GM12878 (cell line): ENCODE results near the gene TMEM131L. TPM values are rescaled to one million over a fixed set of nuclear protein-coding genes. Genes with fewer than 3 reads are reported as not detected.

Experiments used
- BHLHE40 ChIP-seq, 2 experiments: fragments of 450-650 bp in 1 of 2; IDR thresholded peaks; 2 replicates each; pipeline ENCODE4 v1.6.1; 2011 to 2017; ENCODE audit warnings: low read depth in 2 of 2, borderline replicate concordance in 1 of 2, improper control_type of control experiment in 1 of 2, low read length in 1 of 2, mild to moderate bottlenecking in 1 of 2
- CHD2 ChIP-seq: IDR thresholded peaks from 2 replicates; pipeline ENCODE4 v1.6.1; 2011; ENCODE audit warnings: low read depth, low read length, improper control_type of control experiment, borderline replicate concordance
- CREB1 ChIP-seq: IDR thresholded peaks from 2 replicates; pipeline ENCODE4 v1.6.1; 2012; ENCODE audit warnings: low read depth, mild to moderate bottlenecking, inconsistent platforms
- ETV6 ChIP-seq, 2 experiments: fragments of 450-650 bp in 1 of 2; IDR thresholded peaks in 1 of 2; conservative IDR thresholded peaks in 1 of 2; 2 replicates each; pipeline ENCODE4 v1.6.1; 2014; ENCODE audit warnings: antibody characterized with exemption in 1 of 2, borderline replicate concordance in 1 of 2, low read depth in 1 of 2, mild to moderate bottlenecking in 1 of 2, moderate library complexity in 1 of 2
- FOS ChIP-seq: IDR thresholded peaks from 3 replicates; pipeline ENCODE4 v1.6.1; 2011; ENCODE audit warnings: borderline replicate concordance; ENCODE audit not compliant: insufficient read length; ENCODE audit errors: extremely low read depth
- FOXM1 ChIP-seq: IDR thresholded peaks from 2 replicates; pipeline ENCODE4 v1.6.1; 2012; ENCODE audit warnings: low read depth, mild to moderate bottlenecking, inconsistent platforms, low read length, moderate library complexity
- MEF2A ChIP-seq: IDR thresholded peaks from 2 replicates; pipeline ENCODE4 v1.6.1; 2011; ENCODE audit warnings: low read depth, mild to moderate bottlenecking, low read length, moderate library complexity; ENCODE audit not compliant: insufficient read depth
- MTA2 ChIP-seq: fragments of 450-650 bp; IDR thresholded peaks from 2 replicates; pipeline ENCODE4 v1.6.1; 2016; ENCODE audit warnings: low read depth, mild to moderate bottlenecking, moderate library complexity
- NR2C1 ChIP-seq: fragments of 450-650 bp; IDR thresholded peaks from 2 replicates; pipeline ENCODE4 v1.6.1; 2017; ENCODE audit warnings: antibody characterized with exemption, mild to moderate bottlenecking, moderate library complexity
- PAX5 ChIP-seq: IDR thresholded peaks from 2 replicates; pipeline ENCODE4 v1.6.1; 2011; ENCODE audit warnings: low read depth, low read length, borderline replicate concordance
- PML ChIP-seq: IDR thresholded peaks from 2 replicates; pipeline ENCODE4 v1.6.1; 2012; ENCODE audit warnings: low read length, inconsistent platforms
- POLR2A ChIP-seq: IDR thresholded peaks from 2 replicates; pipeline ENCODE4 v1.6.1; 2011; ENCODE audit warnings: low read depth, mild to moderate bottlenecking, low read length
- POLR2AphosphoS5 ChIP-seq: IDR thresholded peaks from 2 replicates; pipeline ENCODE4 v1.6.1; 2011; ENCODE audit warnings: mild to moderate bottlenecking, low read length, inconsistent platforms
- RB1 ChIP-seq: fragments of 450-650 bp; formaldehyde crosslinking; IDR thresholded peaks from 2 replicates; pipeline ENCODE4 v1.6.1; 2017; ENCODE audit warnings: mild to moderate bottlenecking, borderline replicate concordance
- WRNIP1 ChIP-seq: IDR thresholded peaks from 2 replicates; pipeline ENCODE4 v1.6.1; 2011; ENCODE audit warnings: low read depth, low read length, improper control_type of control experiment, borderline replicate concordance
- ZNF24 ChIP-seq: fragments of 450-650 bp; IDR thresholded peaks from 2 replicates; pipeline ENCODE4 v1.6.1; 2017; ENCODE audit warnings: antibody characterized with exemption, mild to moderate bottlenecking
- ZNF622 ChIP-seq: fragments of 450-650 bp; IDR thresholded peaks from 2 replicates; pipeline ENCODE4 v1.6.1; 2017; ENCODE audit warnings: mild to moderate bottlenecking, inconsistent platforms
- polyA plus RNA-seq, 11 experiments: library from polyadenylated mRNA; depleted of rRNA in 4 of 11; unstranded in 6 of 11; stranded (reverse) in 5 of 11; fragments of >200 nt; fragmentation: Nextera tagmentation in 4 of 11; fragmentation: Illumina TruSeq in 1 of 11; extraction: Ambion mirVana in 4 of 11; extraction: Trizol in 1 of 11; gene quantifications; 1 replicate in 1 of 11; 2 replicates in 10 of 11; pipeline versions ENCODE4 v1.2.1 to v1.2.3, GENCODE V29; 2011 to 2016; ENCODE audit warnings: inconsistent platforms in 2 of 11, missing spikeins in 2 of 11, low read depth in 1 of 11
- total RNA-seq, 4 experiments: library from RNA; depleted of rRNA in 3 of 4; stranded (reverse); fragments of >200 nt in 3 of 4; fragmentation: Illumina TruSeq in 1 of 4; extraction: Trizol in 1 of 4; gene quantifications; 2 replicates each; pipeline versions ENCODE4 v1.2.1 to v1.2.3, GENCODE V29; 2013 to 2021
- TF ChIP-seq, protein P1 (sequence below): fragments of 450-650 bp; IDR thresholded peaks from 2 replicates; pipeline ENCODE4 v1.6.1; 2017; ENCODE audit warnings: mild to moderate bottlenecking
- TF ChIP-seq, protein P2 (sequence below): IDR thresholded peaks from 2 replicates; pipeline ENCODE4 v1.6.1; 2011; ENCODE audit warnings: low read depth, mild to moderate bottlenecking, low read length, moderate library complexity, borderline replicate concordance; ENCODE audit errors: extremely low read depth
- TF ChIP-seq, protein P3 (sequence below): IDR thresholded peaks from 2 replicates; pipeline ENCODE4 v1.6.1; 2012; ENCODE audit warnings: mild to moderate bottlenecking, low read depth, low read length
- TF ChIP-seq, protein P4 (sequence below): IDR thresholded peaks from 2 replicates; pipeline ENCODE4 v1.6.1; 2011; ENCODE audit warnings: borderline replicate concordance, low read depth, mild to moderate bottlenecking, moderate library complexity, mixed read lengths, low read length; ENCODE audit not compliant: insufficient read depth; ENCODE audit errors: extremely low read length

TMEM131L gene
- total and polyA plus RNA-seq, 10 of the 15 experiments (the other 5 are each of a cell fraction or from before 2014, with no cell fraction given), result 8.5 to 101 (median 74.4) TPM

DNA sequence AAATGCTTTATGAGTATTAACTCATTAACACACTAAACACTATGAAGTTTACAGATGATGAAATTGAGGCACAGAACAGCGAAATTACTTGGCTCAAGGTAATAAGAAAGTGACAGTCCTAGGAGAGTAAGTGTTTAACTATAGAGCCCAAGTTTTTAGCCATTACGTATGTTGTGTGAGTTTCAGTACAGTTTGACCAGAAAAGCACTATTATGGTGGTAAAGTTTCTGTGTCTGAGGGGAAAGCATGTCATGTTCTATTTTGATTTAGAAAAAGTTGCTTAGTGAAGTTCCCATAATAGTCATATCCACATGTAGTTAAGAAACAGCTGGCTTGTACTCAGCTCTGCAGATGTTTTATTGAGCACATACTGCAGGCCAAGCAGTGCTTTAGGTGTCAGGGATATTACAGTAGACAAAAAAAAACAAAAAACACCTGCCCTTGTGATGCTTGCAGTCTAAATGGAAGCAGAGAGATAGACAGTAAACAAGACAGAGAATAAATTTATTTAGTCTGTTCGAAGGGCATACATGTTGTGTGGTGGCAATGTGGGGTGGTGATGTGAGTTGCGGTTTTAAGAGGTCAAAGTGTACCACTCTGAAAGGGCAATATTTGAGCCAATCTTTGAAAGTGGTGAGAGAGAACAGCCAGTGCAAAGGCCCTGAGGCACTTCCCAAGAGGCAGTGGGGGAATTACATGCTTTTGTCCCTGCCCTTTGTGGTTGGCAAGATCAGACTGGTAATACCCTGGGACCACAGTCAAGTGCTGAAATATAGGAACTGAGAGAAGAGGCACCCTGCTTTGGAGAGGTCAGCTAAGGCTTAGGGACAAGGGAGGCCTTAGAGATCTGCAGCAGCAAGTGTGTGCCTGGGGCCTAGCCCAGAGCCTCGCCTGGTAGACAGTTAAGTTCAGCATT lies 6.2 kb downstream of the TMEM131L start (continued):
- peak; percentile 29; the same call in 1 of the 2 replicates for TF ChIP-seq MTA2
- TF ChIP-seq ZNF622, result no peak
- no peak for TF ChIP-seq POLR2A
- TF ChIP-seq, protein P1, sequence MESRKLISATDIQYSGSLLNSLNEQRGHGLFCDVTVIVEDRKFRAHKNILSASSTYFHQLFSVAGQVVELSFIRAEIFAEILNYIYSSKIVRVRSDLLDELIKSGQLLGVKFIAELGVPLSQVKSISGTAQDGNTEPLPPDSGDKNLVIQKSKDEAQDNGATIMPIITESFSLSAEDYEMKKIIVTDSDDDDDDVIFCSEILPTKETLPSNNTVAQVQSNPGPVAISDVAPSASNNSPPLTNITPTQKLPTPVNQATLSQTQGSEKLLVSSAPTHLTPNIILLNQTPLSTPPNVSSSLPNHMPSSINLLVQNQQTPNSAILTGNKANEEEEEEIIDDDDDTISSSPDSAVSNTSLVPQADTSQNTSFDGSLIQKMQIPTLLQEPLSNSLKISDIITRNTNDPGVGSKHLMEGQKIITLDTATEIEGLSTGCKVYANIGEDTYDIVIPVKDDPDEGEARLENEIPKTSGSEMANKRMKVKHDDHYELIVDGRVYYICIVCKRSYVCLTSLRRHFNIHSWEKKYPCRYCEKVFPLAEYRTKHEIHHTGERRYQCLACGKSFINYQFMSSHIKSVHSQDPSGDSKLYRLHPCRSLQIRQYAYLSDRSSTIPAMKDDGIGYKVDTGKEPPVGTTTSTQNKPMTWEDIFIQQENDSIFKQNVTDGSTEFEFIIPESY, result no peak
- peak; percentile 81 for TF ChIP-seq MEF2A
- TF ChIP-seq RB1, result 0 out of 2 replicates have a peak, but pooled peaks have one; percentile 35
- TF ChIP-seq PML, result peak; percentile 72; the same call in 1 of the 2 replicates
- TF ChIP-seq ETV6 (conservative IDR thresholded peaks at IDR 0.05 in 1 of 2, IDR thresholded peaks at IDR 0.05 in 1 of 2; ENCODE audit: borderline replicate concordance in 1 of 2, low read depth in 1 of 2), result peak in 1 of 2 experiments; percentile 5; a peak in 1 of 4 replicates
- TF ChIP-seq ZNF24, result no peak
- no peak for TF ChIP-seq FOS
- TF ChIP-seq BHLHE40 (IDR thresholded peaks at IDR 0.05; ENCODE audit: borderline replicate concordance in 1 of 2, low read depth in 2 of 2, low read length in 1 of 2), result peak; percentile 41 to 71; a peak in 3 of 4 replicates
- no peak for TF ChIP-seq WRNIP1
- TF ChIP-seq, protein P2, sequence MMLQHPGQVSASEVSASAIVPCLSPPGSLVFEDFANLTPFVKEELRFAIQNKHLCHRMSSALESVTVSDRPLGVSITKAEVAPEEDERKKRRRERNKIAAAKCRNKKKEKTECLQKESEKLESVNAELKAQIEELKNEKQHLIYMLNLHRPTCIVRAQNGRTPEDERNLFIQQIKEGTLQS, result no peak
- TF ChIP-seq CHD2, result no peak
- TF ChIP-seq, protein P3, sequence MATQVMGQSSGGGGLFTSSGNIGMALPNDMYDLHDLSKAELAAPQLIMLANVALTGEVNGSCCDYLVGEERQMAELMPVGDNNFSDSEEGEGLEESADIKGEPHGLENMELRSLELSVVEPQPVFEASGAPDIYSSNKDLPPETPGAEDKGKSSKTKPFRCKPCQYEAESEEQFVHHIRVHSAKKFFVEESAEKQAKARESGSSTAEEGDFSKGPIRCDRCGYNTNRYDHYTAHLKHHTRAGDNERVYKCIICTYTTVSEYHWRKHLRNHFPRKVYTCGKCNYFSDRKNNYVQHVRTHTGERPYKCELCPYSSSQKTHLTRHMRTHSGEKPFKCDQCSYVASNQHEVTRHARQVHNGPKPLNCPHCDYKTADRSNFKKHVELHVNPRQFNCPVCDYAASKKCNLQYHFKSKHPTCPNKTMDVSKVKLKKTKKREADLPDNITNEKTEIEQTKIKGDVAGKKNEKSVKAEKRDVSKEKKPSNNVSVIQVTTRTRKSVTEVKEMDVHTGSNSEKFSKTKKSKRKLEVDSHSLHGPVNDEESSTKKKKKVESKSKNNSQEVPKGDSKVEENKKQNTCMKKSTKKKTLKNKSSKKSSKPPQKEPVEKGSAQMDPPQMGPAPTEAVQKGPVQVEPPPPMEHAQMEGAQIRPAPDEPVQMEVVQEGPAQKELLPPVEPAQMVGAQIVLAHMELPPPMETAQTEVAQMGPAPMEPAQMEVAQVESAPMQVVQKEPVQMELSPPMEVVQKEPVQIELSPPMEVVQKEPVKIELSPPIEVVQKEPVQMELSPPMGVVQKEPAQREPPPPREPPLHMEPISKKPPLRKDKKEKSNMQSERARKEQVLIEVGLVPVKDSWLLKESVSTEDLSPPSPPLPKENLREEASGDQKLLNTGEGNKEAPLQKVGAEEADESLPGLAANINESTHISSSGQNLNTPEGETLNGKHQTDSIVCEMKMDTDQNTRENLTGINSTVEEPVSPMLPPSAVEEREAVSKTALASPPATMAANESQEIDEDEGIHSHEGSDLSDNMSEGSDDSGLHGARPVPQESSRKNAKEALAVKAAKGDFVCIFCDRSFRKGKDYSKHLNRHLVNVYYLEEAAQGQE, result no peak
- 0 out of 2 replicates have a peak, but pooled peaks have one; percentile 42 for TF ChIP-seq NR2C1
- TF ChIP-seq, protein P4, sequence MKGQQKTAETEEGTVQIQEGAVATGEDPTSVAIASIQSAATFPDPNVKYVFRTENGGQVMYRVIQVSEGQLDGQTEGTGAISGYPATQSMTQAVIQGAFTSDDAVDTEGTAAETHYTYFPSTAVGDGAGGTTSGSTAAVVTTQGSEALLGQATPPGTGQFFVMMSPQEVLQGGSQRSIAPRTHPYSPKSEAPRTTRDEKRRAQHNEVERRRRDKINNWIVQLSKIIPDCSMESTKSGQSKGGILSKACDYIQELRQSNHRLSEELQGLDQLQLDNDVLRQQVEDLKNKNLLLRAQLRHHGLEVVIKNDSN, result no peak
- TF ChIP-seq PAX5, result 0 out of 2 replicates have a peak, but pooled peaks have one; percentile 69
- TF ChIP-seq CREB1, result peak; percentile 55
- peak; percentile 31; the same call in 1 of the 2 replicates for TF ChIP-seq FOXM1
- TF ChIP-seq POLR2AphosphoS5, result peak; percentile 65; the same call in 1 of the 2 replicates
